ENCODE data around the gene ROBO1. TPM values are rescaled to one million over a fixed set of nuclear protein-coding genes. Genes with fewer than 3 reads are reported as not detected.

Gene ROBO1
- total and polyA plus RNA-seq, 2 donors (not counting 3 experiments of a cell fraction or from before 2014, with no cell fraction given), result 5.9 to 14.2 TPM

DNA sequence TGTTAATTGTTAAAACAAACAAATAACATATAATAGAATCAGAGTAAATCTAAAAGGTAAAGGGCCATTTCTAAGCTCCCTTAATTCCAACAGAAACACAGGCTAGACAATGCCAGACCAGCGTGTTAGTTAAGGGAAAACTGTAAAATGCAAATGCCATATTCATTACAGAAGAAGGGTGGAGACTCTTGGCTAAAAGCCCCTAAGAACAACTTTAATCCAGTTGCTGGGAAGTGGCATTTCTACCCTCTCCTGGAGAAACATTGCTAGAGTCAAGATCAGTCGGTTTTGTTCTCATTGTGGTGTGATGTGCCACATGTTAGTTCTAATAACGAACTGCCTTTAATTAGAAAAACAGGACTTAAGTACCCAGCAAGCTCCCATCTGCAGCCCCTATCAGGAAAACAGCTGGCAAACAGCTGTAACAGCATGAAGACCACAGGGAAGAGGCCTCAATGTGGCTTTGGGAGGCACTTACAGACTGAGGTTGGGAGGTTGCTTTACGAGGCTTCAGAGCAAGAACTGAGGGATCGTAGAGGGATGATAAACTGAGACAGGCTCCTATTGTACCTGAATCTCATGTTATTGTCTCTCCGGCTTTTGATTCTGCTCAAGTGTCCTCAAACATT is 1134.8 kb downstream of the ROBO1 start:
- ChIA-PET POLR2A (no interaction called here), CTCF (interaction anchor here (1.2 to 1.4 kb wide), 2 partner anchors 13 to 264 kb away, joined by 3 to 6 read pairs; no protein-coding TSS in a partner anchor)
- H3K36me3 ChIP-seq (ENCODE audit: control insufficient read depth in 2 of 2, extremely low read depth in 1 of 2, insufficient read depth in 2 of 2, low read length in 2 of 2), result peaks cover 0 to 2% of the 10 kb centered on the region in 2 experiments
- no peak overlapping the region for H3K27ac ChIP-seq (ENCODE audit: insufficient read depth, low read depth, low read length)
- no peaks in the 10 kb centered on the region for H3K9me3 ChIP-seq (replicated peaks; ENCODE audit: control insufficient read depth, insufficient read depth, low read length)
- H3K27me3 ChIP-seq (ENCODE audit: control insufficient read depth in 2 of 2, insufficient read depth in 2 of 2, low read length in 2 of 2), result no peaks in the 10 kb centered on the region
- no peak overlapping the region for H3K9ac ChIP-seq (replicated peaks; ENCODE audit: extremely low read depth, insufficient read depth, low read length)
- no peaks in the 10 kb centered on the region for H3K4me1 ChIP-seq (ENCODE audit: control insufficient read depth, extremely low read depth, insufficient read depth, low read length)
- H3K9me1 ChIP-seq (replicated peaks; ENCODE audit: control insufficient read depth, extremely low read depth, insufficient read depth, low read length), result no peaks in the 10 kb centered on the region
- no peak overlapping the region for H3K4me2 ChIP-seq (ENCODE audit: insufficient read depth, low read length)
- DNase-seq (ENCODE audit: low read depth, low spot score) (no peak), FAIRE-seq (no peak)
- no TSS peak for BruUV-seq (replicated peaks)
- no peaks in the 10 kb centered on the region for H4K20me1 ChIP-seq (replicated peaks; ENCODE audit: control insufficient read depth, extremely low read depth, insufficient read depth, low read length)
- intact Hi-C loops (cut with micrococcal nuclease), result no loop called here
- no peaks in the 10 kb centered on the region for H3K79me2 ChIP-seq (ENCODE audit: control insufficient read depth, insufficient read depth, low read length)
- TF ChIP-seq MYC (IDR thresholded peaks at IDR 0.05; ENCODE audit: low read depth, low read length), result no peak
- no peak for TF ChIP-seq POLR2AphosphoS5 (IDR thresholded peaks at IDR 0.05; ENCODE audit: insufficient read depth, low read depth, low read length)
- TF ChIP-seq JUN (IDR thresholded peaks at IDR 0.05; ENCODE audit: borderline replicate concordance, insufficient read depth, insufficient read length, low read depth), result no peak
- dilution Hi-C loops (cut with MboI; ENCODE audit: extremely low pct_ligation_motif_present, low sequenced_read_pairs), result no loop called here
- no peak overlapping the region for H2AFZ ChIP-seq (ENCODE audit: low read depth, low read length)
- no peak overlapping the region for H3K4me3 ChIP-seq (replicated peaks in 1 of 3; ENCODE audit: insufficient read depth in 1 of 3, low read depth in 1 of 3, low read length in 3 of 3)

- H3K79me2 ChIP-seq (ENCODE audit: control insufficient read depth, insufficient read depth, low read length), result no peaks in the 10 kb centered on the region
- H3K4me3 ChIP-seq (replicated peaks in 1 of 3; ENCODE audit: insufficient read depth in 1 of 3, low read depth in 1 of 3, low read length in 3 of 3), result no peak overlapping the region
- H3K4me1 ChIP-seq (ENCODE audit: control insufficient read depth, extremely low read depth, insufficient read depth, low read length), result no peaks in the 10 kb centered on the region
- H4K20me1 ChIP-seq (replicated peaks; ENCODE audit: control insufficient read depth, extremely low read depth, insufficient read depth, low read length), result no peaks in the 10 kb centered on the region
- no peak overlapping the region for H2AFZ ChIP-seq (ENCODE audit: low read depth, low read length)
- ChIA-PET CTCF (interaction anchor here (0.7 kb wide), 1 partner anchor 16 kb away, joined by 3 read pairs; no protein-coding TSS in a partner anchor), POLR2A (no interaction called here)
- no peaks in the 10 kb centered on the region for H3K27me3 ChIP-seq (ENCODE audit: control insufficient read depth in 2 of 2, insufficient read depth in 2 of 2, low read length in 2 of 2)
- H3K27ac ChIP-seq (ENCODE audit: insufficient read depth, low read depth, low read length), result no peak overlapping the region
- no peak for TF ChIP-seq POLR2AphosphoS5 (IDR thresholded peaks at IDR 0.05; ENCODE audit: insufficient read depth, low read depth, low read length)
- TF ChIP-seq FOS (IDR thresholded peaks at IDR 0.05; ENCODE audit: borderline replicate concordance, insufficient read depth, low read length), result no peak
- no peak for TF ChIP-seq EZH2 (IDR thresholded peaks at IDR 0.05; ENCODE audit: borderline replicate concordance, low read depth, low read length, severe bottlenecking)
- no peak for TF ChIP-seq JUN (IDR thresholded peaks at IDR 0.05; ENCODE audit: borderline replicate concordance, insufficient read depth, insufficient read length, low read depth)
- TF ChIP-seq GATA2 (IDR thresholded peaks at IDR 0.05; ENCODE audit: insufficient read depth, insufficient read length, low read depth, low read length), result no peak
- no peak for TF ChIP-seq MYC (IDR thresholded peaks at IDR 0.05; ENCODE audit: low read depth, low read length)
- TF ChIP-seq POLR2A (IDR thresholded peaks at IDR 0.05; ENCODE audit: low read depth, low read length), result no peak
- TF ChIP-seq, protein P1, sequence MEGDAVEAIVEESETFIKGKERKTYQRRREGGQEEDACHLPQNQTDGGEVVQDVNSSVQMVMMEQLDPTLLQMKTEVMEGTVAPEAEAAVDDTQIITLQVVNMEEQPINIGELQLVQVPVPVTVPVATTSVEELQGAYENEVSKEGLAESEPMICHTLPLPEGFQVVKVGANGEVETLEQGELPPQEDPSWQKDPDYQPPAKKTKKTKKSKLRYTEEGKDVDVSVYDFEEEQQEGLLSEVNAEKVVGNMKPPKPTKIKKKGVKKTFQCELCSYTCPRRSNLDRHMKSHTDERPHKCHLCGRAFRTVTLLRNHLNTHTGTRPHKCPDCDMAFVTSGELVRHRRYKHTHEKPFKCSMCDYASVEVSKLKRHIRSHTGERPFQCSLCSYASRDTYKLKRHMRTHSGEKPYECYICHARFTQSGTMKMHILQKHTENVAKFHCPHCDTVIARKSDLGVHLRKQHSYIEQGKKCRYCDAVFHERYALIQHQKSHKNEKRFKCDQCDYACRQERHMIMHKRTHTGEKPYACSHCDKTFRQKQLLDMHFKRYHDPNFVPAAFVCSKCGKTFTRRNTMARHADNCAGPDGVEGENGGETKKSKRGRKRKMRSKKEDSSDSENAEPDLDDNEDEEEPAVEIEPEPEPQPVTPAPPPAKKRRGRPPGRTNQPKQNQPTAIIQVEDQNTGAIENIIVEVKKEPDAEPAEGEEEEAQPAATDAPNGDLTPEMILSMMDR (IDR thresholded peaks at IDR 0.05; ENCODE audit: extremely low read depth in 1 of 2, insufficient read depth in 1 of 2, low read depth in 1 of 2, low read length in 2 of 2), result no peak
- TF ChIP-seq, protein P2, sequence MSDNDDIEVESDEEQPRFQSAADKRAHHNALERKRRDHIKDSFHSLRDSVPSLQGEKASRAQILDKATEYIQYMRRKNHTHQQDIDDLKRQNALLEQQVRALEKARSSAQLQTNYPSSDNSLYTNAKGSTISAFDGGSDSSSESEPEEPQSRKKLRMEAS (IDR thresholded peaks at IDR 0.05; ENCODE audit: insufficient read depth, insufficient read length), result no peak
- H3K4me2 ChIP-seq (ENCODE audit: insufficient read depth, low read length), result no peak overlapping the region
- H3K36me3 ChIP-seq (ENCODE audit: control insufficient read depth in 2 of 2, extremely low read depth in 1 of 2, insufficient read depth in 2 of 2, low read length in 2 of 2), result peaks cover 0 to 2% of the 10 kb centered on the region in 2 experiments
- intact Hi-C loops (cut with micrococcal nuclease) (no loop called here), dilution Hi-C loops (cut with MboI; ENCODE audit: extremely low pct_ligation_motif_present, low sequenced_read_pairs) (no loop called here)
- DNase-seq (ENCODE audit: low read depth, low spot score), result no peak
- H3K9me1 ChIP-seq (replicated peaks; ENCODE audit: control insufficient read depth, extremely low read depth, insufficient read depth, low read length), result no peaks in the 10 kb centered on the region
- no peaks in the 10 kb centered on the region for H3K9me3 ChIP-seq (replicated peaks; ENCODE audit: control insufficient read depth, insufficient read depth, low read length)
- BruUV-seq (replicated peaks), result no TSS peak
- no peak for FAIRE-seq
- no peak overlapping the region for H3K9ac ChIP-seq (replicated peaks; ENCODE audit: extremely low read depth, insufficient read depth, low read length)
Observed at GRCh38 chr3:78629544-78629943, 1138.3 kb downstream of the ROBO1 start.

Data from endothelial cell of umbilical vein (primary cell).